Esophagus squamous epithelium (tissue), 4 donors: Measurements from ENCODE around the gene FUT7.

ENCODE experiments used
- POLR2A ChIP-seq, 4 donors: fragments of 450-650 bp; IDR thresholded peaks; one replicate each; pipeline ENCODE4 v1.6.1; 2017; ENCODE audit warnings: antibody characterized with exemption in 4 of 4, mild to moderate bottlenecking in 4 of 4, moderate library complexity in 3 of 4
- TF ChIP-seq, protein P1 (sequence below), 6 experiments: fragments of 450-650 bp in 4 of 6; fragments of 200-600 bp in 2 of 6; sonication (generic) in 2 of 6; IDR thresholded peaks; one replicate each; pipeline ENCODE4 v1.5.1; 2016 to 2019; ENCODE audit warnings: antibody characterized with exemption in 6 of 6, mild to moderate bottlenecking in 4 of 6, moderate library complexity in 4 of 6

DNA sequence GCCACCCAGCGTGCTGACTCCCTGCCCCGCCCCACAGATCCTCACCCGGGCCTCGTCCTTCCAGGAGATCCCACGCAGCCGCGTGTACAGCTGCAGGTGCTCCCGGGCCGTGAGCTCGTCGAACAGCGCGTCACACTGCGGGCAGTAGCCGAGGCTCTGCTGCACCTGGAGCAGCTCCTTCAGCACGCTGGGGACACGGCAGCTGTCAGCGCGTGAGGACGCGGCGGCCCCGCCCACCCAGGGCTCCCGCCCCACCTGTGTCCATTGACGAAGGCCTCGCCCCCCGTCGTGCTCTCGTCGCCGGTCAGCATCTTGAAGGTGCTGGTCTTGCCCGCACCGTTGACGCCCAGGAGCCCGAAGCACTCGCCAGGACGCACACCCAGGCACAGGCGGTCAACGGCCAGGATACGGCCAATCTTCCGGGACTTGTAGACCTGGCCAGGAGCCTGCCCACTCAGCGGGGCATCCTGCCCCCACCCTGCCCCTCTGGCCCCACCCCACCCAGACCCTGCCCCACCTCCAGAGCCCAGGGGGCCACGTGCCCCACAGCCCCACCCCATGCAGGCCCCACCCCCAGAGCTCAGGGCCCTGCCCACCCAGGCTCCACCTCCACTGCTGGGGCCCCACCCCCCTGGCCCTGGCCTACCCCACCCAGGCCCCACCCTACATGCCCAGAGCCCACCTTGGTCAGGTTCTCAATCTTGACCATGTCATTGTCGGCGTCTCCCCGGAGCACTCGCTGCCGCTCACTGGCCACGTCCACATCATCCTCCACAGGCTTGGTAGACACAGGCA, 21.8 kb downstream of the FUT7 start:
- TF ChIP-seq, protein P1, sequence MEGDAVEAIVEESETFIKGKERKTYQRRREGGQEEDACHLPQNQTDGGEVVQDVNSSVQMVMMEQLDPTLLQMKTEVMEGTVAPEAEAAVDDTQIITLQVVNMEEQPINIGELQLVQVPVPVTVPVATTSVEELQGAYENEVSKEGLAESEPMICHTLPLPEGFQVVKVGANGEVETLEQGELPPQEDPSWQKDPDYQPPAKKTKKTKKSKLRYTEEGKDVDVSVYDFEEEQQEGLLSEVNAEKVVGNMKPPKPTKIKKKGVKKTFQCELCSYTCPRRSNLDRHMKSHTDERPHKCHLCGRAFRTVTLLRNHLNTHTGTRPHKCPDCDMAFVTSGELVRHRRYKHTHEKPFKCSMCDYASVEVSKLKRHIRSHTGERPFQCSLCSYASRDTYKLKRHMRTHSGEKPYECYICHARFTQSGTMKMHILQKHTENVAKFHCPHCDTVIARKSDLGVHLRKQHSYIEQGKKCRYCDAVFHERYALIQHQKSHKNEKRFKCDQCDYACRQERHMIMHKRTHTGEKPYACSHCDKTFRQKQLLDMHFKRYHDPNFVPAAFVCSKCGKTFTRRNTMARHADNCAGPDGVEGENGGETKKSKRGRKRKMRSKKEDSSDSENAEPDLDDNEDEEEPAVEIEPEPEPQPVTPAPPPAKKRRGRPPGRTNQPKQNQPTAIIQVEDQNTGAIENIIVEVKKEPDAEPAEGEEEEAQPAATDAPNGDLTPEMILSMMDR (IDR thresholded peaks at IDR 0.05) = no peak
- no peak for TF ChIP-seq POLR2A (IDR thresholded peaks at IDR 0.05)
